Spleen (tissue), 7 donors: Measurements from ENCODE around the gene MAPK14.

Source experiments
- CTCF ChIP-seq, 11 experiments: fragments of 200-600 bp in 7 of 11; fragments of 450-650 bp in 4 of 11; sonication (generic) in 4 of 11; IDR thresholded peaks in 8 of 11; conservative IDR thresholded peaks in 3 of 11; 1 replicate in 7 of 11; 2 replicates in 4 of 11; pipeline versions ENCODE4 v1.4.0 to v1.8.0; 2016 to 2021; ENCODE audit warnings: antibody characterized with exemption in 11 of 11, inconsistent platforms in 4 of 11, mild to moderate bottlenecking in 1 of 11
- POLR2A ChIP-seq, 3 donors: fragments of 450-650 bp; IDR thresholded peaks; one replicate each; pipeline ENCODE4 v1.5.1; 2017; ENCODE audit warnings: antibody characterized with exemption in 3 of 3, mild to moderate bottlenecking in 1 of 3
- donor health status: DM: no; HTN: no; CAD: no; lungs with moderate emphysema.
- donor health status: DM: no; HTN: no; CAD: no.
- donor health status: DM: no; HTN: no; CAD: no.

- TF ChIP-seq CTCF (IDR thresholded peaks at IDR 0.05 in 8 of 11, conservative IDR thresholded peaks at IDR 0.05 in 3 of 11) (peak in 6 of 11 experiments; percentile 3 to 34 (median 14)), POLR2A (IDR thresholded peaks at IDR 0.05) (no peak)
Observed at GRCh38 chr6:36130667-36131510, 103.3 kb downstream of the MAPK14 start.
